CD4-positive, alpha-beta T cell treated with Interleukin-21 for 1 hour (primary cell): Measurements from ENCODE around the gene ANXA9.

ENCODE experiments used
- DNase-seq: peaks from one replicate; pipeline ENCODE4 v3.0.0-alpha.2; 2020

Gene ANXA9

GRCh38 chr1:150974580-150975478 is 7.3 kb upstream of the ANXA9 start, which contains the start of gene CERS2:
CERS2 (minus strand) TSS chr1:150974835; CDS start chr1:150969090, 5,745 bp downstream.
- DNase-seq, result peak; percentile 84

GRCh38 chr1:150976401-150976821 is 5.7 kb upstream of the ANXA9 start:
- no peak for DNase-seq

GRCh38 chr1:150976879-150977694 is 5.0 kb upstream of the ANXA9 start:
- DNase-seq, result peak; percentile 84

DNA sequence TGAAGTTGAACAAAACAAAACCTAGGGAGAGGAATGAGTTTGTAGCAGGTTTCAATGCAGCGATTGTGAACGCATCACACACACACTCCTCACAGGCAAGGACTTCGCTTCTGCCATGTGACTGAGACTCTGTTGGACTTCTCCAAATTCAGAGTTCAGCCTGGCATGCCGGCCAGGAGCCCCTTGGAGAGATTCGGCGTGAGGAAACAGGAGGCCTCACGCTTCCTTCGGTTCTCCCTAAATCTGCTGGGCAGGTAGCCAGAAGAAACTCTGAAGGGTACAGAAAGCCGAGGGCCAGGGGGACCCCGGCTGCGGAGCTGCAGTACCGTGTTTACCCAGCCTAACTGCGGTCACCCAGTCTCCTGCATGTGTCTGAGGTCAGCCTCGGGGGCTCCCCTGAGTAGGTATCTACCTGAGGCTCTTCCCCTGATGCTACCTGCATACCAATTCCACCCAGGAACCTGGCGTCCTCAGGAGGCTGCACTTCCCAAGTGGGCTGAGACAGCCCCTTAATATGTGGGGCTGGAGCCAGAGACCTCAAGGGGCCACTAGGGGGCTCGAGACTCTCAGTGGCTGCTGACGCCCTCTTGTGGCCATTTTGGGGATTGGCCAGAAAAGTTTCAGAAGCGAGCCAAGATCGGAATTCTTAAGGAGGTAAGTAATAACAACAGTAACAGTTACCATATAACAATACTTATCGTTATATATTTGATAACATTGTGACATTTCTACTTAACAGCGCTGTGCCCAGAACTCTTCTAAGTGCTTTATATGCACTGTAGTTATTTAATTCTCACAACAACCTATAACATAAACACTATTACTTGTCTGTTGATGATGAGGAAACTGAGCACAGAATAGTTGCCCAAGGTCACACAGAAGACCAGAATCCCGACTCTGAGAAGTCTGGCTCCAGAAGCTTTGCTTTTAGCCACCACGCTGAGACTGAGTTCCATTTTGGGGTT is 2.7 kb upstream of the ANXA9 start:
- peak; percentile 91 for DNase-seq

DNA sequence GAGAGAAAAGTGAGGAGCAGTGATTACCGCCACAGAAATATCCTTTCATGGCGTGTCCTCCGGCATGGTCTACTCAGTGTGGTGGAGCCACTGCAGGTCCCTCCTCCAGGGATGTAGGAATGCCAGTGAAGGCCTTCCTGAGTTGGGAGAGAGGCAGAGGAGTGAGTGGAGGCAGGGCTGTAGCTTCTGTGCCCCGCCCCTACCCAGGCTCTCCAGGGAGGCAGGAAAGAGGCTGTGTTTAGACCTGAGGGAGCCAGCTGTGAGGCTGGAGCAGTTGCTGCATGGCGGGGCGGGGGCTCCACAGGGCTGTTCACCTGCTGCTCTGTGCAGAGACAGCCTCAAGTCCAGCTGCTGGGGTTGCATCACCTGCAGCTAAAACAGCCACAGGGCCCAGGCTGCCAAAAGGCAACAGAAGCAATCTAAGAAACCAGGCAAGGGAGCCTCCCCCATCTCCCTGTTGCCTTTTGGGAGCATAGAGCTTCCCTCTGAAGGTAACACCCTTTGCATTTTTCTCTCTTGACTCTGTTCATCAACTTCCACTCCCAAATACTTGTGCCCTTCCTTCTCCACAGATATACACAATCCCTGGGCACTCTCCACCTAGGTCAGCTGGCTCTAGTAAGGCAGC is 801 bp upstream of the ANXA9 start:
- no peak for DNase-seq

DNA sequence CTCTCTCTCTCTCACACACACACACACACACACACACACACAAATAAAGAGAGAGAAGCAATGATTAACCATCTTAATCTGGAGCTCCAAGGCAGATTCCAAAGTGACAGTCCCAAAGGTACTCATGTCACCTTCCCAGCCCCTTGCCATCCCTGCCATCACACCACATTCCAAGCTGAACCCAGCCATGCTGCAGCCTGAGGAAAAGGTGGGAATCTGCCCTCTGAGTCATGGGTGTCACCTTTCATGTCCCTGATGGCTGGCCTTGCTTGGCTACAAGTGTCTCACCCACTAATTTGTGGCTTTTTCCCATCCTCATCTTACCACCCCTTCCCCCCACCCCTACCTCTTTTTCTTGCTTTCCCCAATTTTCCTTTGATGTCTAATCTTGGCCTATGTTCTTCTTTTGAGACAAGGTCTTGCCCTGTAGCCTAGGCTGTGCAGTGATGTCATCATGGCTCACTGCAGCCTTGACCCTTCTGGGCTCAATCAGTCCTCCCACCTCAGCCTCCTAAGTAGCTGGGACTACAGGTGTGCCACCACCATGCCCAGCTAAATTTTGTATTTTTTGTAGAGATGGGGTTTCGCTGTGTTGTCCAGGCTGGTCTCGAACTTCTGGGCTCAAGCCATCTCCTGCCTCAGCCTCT is 3.2 kb downstream of the ANXA9 start:
- no peak for DNase-seq

- no peak for DNase-seq
Observed at GRCh38 chr1:150987924-150988323, 5.8 kb downstream of the ANXA9 start.

DNA sequence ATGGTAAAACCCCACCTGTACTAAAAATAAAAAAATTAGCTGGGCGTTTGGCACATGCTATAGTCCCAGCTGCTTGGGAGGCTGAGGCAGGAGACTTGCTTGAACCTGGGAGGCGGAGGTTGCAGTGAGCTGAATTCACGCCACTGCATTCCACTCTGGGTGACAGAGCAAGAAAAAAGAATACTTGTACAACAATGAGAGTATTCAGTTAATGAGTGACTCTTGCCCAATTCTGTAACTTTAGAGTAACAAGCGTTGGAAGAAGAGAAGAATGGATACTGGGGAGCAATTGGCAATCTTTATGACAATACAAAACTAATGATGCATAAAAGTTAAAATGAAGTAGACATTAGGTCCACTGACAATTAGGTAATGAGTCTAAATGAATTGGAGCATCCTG is 10.5 kb downstream of the ANXA9 start:
- DNase-seq, result no peak

DNA sequence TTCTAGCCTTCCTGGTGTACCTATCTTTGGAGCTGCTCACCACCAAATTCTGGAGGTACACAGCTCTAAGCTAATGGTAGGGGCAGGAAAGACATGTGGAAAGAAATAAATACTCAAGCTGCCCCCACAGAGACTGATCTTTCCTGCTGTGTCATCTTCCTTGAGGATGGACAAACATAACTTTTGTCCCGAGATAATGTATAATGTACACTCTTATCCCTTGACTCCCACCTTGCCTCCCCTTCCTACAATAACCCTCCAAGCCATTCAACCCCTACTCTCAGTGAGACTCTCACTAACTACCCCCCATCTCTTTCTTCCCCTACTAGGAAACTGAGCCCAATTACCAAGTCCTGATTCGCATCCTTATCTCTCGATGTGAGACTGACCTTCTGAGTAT is 12.2 kb downstream of the ANXA9 start:
- no peak for DNase-seq

- DNase-seq, result no peak
Observed at GRCh38 chr1:150995460-150995859, 13.4 kb downstream of the ANXA9 start.

GRCh38 chr1:150995896-150996295 is 13.8 kb downstream of the ANXA9 start:
- DNase-seq, result peak; percentile 54

- no peak for DNase-seq
Observed at GRCh38 chr1:150997126-150997872, 15.2 kb downstream of the ANXA9 start.

- DNase-seq, result no peak
Observed at GRCh38 chr1:150997949-150998348, 15.9 kb downstream of the ANXA9 start.

- DNase-seq, result no peak
Observed at GRCh38 chr1:150999051-150999674, 17.1 kb downstream of the ANXA9 start.

DNA sequence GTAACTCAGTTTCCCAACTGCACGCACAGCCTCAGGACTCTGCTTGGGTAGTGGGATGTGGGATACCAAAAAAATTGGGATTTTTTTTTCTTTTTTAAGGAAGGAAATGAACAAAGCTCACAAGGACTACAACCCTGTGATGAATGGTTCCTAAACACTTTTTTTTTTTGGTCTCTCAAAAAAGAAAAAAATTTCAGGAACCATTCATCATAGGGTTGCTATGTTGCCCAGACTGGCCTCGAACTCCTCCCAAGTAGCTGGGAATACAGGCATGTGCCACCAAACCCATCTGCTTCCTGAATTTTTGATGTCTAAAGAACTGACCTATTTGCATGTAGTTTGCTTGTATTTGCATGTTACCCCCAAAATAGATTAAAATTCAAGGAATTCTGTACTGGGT is 17.8 kb downstream of the ANXA9 start:
- no peak for DNase-seq

DNA sequence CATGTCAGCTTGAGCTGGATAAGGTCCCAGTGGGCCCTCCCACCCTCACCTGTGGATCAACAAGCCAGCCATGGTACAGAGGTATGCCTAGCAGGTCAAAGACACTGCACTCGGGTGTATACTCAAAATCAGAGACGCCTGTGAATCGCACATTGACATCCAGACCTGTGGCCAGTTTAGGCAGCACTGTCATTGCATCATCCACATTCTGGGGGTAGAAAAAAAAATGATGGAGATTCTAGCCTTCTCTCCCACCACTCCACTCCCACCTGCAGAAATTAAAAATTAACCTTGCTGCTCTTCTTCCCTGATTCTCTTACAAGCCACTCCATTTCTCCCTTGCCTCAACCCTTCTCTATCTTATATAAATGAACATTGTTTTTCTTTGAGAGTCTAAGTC is 18.3 kb downstream of the ANXA9 start:
- DNase-seq, result no peak

GRCh38 chr1:151001602-151002001 is 19.5 kb downstream of the ANXA9 start:
- DNase-seq, result no peak

- DNase-seq, result no peak
Observed at GRCh38 chr1:151002051-151002450, 20.0 kb downstream of the ANXA9 start.

- no peak for DNase-seq
Observed at GRCh38 chr1:151002611-151003010, 20.5 kb downstream of the ANXA9 start.

GRCh38 chr1:151003180-151003579 is 21.1 kb downstream of the ANXA9 start:
- DNase-seq, result peak; percentile 51
